NCI-H187 (cell line): ENCODE data around the gene SLC6A7.

Experiments
- DNase-seq, 2 experiments: peaks; one replicate each; lab custom pipeline; 2025; lab: John Stamatoyannopoulos, UW

SLC6A7 gene

GRCh38 chr5:150174285-150174684 is 15.6 kb upstream of the SLC6A7 start:
- no peak for DNase-seq

DNA sequence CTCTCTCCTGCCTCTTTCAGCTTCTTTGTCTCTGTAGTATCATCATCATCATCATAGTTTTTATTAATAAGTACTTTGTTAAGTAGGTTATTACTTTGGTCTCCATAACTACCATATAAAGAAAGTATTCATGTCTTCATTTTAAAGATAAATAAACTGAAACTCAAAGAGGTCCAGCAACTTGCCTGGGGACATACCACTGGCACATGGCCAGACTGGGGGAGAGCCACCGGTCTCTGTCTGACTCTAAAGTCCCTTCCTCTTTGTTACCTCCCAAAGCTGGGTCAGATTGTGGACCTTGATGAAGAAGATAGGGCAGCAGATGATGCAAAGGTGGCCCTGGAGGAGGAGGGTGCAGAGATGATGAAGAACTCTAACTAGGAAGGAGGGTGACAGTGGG is 14.8 kb upstream of the SLC6A7 start:
- DNase-seq = no peak

- DNase-seq = no peak
These were observed 14.3 kb upstream of the SLC6A7 start for GRCh38 chr5:150175536-150175935.

DNA sequence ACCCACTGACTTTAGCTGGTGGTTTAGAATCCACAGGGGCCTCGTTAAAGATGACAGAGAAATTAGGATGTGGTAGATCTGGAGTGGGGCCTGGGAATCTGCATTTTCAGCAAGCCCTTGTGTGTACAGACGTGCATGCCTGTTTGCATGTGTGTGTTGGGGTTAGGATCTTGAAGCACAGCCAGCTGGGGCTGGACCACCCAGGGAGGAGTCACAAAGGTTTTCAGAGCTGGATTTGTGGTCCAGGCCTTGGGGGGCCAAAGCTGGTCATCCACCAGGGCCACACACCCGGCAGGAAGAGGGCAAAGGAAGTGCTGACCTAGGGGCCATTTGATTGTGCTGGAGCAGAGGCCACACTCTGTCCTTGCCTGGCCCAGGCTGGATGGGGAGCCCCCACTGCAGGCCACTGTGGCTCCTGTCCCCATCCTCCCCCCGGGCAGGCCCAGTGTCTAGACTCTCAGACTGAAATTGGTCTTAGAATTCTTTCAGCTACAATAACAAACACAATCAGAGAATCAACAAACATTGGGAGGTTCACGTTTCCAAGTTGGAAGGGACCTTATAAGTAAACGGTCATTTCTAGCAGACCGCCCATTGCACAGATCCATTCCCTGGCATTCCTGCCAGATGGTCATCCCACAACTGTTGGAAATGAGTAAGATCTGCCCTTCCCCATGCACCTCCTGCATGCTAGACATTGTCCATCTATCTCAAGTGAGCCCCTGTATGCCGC is 13.0 kb upstream of the SLC6A7 start:
- no peak for DNase-seq

DNA sequence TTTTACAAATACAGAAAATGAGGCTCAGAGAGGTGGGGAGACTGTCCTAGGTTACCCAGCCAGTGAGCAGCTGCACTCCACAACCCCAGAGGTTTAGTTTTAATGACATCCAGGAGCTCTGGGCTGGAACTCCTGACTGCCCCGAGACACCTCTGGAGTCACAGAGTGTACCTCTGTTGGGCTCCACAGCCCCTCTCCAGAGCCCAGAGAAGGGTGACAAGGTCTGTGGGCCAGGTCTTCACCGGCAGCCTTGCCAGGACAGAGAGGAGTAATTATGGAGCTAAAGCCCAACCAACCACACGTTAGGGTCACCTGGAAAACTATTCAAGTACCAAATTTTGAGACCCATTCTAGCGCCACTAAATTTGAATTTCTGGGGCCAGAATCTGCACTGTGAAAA is 12.1 kb upstream of the SLC6A7 start:
- DNase-seq = no peak

DNA sequence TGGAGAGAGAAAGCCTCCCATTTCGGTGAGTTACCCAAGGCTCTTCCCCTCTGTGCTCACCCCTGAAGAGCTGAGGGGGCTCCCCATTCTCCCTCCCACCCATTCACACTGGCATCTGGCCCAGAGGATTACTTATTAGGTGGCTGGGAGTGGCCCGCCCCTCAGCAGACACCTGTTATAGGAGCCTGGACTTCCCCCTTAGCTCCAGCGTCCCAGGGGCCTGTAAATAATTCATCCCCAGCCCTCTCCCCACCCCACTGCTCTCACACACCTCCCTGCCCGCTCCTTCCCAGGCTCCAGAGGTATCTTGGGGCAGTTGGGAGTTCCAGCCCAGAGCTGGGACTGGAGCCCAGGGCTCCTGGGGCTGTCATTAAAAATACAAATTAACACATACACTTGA is 11.6 kb upstream of the SLC6A7 start:
- no peak for DNase-seq

DNA sequence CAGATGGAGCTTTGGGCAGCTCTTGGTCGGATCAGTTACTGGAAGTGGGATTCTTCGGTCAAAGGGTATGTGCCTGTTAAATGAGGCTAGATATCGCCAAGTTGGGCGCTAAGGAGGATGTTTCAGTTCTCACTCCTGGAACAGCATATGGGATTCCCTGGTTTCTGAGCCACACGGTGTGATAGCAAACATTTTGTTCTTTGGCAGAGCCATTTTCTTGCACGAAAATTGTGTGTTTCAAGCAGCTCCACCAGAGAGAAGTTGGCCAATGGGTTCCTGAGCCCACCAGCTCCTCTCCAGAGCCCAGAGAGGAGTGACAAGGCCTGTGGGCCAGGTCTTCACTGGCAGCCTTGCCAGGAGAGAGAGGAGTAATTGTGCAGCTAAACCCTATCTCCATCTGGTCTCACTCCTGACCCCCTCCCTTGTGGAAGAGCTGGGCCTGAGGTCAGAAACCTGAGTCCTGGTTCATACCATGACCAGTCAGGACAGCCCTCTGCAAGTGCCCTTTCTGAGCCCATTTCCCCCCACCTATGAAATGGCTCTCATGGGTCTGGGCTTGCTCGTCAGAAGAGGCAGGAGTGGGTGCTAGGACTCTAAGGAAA is 10.7 kb upstream of the SLC6A7 start:
- no peak for DNase-seq

- no peak for DNase-seq
These were observed 9.4 kb upstream of the SLC6A7 start for GRCh38 chr5:150180241-150181026.

DNA sequence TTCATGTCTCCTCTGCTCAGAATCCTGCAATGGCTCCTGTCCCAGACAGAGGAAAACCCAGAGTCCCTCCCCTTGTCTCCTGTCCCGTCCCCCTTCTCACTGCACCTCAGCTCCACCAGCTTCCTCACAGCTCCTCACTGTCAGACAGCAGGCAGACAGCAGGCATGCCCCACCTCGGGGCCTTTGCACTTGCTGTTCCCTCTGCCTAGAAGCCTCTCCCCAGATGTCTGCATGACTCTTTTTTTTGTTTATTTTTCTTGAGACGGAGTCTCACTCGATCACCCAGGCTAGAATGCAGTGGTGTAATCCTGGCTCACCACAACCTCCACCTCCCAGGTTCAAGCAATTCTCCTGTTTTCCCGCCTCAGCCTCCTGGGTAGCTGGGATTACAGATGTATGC is 8.8 kb upstream of the SLC6A7 start:
- DNase-seq = no peak

DNA sequence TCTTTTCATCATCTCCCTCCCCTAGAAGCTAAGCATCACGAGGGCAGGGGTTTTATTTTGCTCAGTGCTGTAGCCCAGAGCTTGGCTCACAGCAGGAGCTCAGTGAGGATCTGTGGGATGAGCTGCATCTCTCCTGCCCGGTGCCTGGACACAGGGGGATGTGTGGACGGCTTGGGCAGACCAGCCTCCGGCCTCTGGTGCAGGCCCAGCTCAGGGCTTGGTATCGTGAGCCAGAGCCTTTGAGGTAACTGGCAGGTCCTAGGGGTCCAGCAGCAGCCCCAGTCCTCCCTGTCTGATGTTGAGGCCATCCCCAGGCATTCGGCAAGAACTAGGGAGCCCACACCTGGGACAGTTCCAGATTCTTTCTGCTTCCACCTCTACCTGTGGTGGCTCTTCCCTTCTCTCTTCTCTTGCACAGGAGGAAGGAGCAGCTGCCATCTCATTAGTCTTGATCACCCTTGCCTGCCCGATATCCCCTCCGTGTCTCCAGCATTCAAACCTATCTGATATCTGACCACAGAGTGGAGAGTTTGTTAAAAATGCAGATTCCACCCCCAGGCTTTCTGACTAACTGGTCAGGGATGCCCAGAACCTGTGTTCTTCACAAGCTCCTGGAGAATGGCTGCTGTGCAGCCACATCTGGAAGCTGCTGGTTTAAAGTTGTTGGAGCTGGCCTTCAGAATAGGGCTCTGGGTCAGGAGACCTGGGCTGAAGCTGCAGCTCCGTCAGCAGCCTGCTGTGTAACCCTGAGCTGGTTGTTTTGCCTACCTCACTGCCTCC is 7.9 kb upstream of the SLC6A7 start:
- DNase-seq = no peak

GRCh38 chr5:150182774-150183173 is 7.1 kb upstream of the SLC6A7 start:
- DNase-seq = no peak

DNA sequence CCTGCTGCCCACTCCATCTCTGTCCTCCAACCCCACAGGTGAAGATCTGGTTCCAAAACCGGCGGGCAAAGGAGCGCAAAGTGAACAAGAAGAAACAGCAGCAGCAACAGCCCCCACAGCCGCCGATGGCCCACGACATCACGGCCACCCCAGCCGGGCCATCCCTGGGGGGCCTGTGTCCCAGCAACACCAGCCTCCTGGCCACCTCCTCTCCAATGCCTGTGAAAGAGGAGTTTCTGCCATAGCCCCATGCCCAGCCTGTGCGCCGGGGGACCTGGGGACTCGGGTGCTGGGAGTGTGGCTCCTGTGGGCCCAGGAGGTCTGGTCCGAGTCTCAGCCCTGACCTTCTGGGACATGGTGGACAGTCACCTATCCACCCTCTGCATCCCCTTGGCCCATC is 6.4 kb upstream of the SLC6A7 start:
- DNase-seq = no peak

DNA sequence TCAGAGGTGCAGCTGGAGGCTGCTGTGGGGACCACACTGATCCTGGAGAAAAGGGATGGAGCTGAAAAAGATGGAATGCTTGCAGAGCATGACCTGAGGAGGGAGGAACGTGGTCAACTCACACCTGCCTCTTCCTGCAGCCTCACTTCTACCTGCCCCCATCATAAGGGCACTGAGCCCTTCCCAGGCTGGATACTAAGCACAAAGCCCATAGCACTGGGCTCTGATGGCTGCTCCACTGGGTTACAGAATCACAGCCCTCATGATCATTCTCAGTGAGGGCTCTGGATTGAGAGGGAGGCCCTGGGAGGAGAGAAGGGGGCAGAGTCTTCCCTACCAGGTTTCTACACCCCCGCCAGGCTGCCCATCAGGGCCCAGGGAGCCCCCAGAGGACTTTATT is 5.9 kb upstream of the SLC6A7 start:
- DNase-seq = no peak

- DNase-seq = no peak
These were observed 4.6 kb upstream of the SLC6A7 start for GRCh38 chr5:150184990-150185912.

DNA sequence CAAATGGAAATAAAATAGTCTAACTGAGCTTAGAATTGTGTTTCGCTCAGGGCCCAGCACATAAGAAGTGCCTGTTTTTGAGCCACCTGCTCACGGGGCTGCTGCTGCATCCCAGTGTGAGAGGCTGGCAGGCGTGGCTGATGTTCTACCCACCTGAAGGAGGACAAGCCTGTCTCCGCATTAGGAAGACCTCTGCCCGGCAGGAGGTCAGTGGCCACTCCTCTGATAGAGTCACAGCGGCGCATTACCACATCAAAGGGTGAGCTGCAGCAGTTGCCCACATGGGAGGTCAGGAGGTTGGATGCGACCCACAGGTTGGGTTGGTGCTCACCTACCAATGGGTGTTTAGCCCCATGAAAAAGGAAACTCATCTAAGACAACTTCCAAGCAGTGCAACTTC is 3.7 kb upstream of the SLC6A7 start:
- DNase-seq = no peak

DNA sequence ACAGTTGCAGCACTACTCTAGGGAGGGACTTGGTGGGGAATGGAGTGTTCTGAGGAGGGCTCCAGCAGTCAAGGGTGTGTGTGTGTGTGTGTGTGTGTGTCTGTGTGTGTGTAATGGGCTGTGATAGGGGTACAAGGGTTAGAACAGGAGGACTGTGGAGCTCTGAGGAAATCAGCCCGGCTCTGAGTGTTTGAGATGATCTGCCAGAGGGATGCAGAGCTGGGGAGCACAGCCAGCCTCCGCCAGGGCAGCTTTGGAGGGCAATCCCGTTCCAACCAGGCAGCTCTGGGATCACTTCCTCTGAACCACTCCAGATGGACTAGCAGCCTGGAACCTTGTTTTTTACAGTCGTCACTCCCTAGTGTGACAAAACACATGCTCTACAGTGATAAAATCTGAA is 3.0 kb upstream of the SLC6A7 start:
- DNase-seq = no peak

DNA sequence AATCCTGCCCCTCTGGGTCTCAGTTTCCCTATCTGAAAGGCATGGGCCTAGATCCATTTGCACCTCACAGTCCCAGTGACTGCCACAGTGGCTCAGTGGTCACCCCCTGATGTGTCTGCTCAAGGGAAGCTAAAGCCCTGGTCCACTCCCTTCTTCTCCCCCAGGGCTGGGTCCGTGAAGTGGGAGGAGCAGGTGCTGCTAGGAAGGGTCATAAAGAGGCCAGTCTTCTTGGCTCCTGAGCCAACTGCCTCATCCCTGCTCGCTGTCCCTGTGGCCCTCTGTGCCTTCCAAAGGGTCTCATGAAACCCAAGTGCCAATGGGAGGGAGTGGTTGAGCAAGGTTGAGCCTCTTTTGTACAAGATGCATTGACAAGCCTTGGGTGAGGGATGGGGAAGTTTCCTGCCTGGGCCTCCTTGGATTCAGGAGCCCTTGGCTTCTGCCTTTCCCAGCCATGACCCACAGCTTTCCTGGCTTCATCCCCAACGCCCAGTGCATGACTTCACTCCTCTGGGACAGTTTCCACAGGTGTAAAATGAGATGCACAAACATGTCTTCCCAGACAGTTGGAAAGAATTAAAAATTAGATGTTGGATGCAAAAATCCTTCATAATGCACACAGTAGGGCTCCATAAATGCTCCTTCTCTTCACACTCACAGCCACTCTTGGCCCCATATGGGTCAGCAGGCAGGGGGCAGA is 1.6 kb upstream of the SLC6A7 start:
- no peak for DNase-seq

DNA sequence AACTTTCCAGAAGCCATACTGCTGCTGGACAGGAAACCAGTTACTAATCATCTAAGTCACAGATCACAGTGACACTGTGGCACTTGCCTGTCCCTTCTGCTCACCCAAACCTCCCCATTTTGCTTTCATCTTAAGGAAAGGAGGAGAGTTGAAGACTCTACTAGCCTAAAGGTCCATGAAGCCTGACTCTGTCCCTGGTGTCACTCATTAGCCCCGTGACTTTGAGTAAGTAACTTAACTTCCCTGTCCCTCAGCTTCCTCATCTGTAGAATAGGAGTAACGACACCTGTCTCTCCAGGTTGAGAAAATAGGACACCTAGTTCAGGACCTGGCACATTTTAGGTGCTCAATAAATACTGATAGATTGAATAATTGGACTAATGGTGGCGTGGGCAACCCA is 536 bp upstream of the SLC6A7 start:
- DNase-seq = no peak

- DNase-seq = no peak
These were observed 679 bp downstream of the SLC6A7 start for GRCh38 chr5:150190503-150190979.

DNA sequence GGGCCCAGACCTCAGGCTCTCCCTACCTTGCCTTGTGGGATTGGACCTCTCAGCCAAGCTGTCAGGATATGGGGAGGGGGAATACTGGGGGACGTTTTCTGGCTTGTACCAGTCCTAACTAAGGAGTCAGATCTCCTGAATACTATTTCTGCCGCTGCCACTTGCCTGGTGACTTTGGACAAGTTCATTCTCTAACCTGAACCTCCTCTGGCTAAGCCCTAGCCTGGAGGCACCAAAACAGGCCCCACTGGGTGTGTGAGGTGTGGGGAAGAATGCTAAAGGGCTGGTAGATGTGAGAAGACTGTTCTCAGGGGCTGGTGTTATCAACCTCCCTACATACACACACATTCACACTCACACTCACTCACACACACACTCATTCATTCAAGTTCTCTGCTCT is 1.1 kb downstream of the SLC6A7 start:
- DNase-seq = no peak

- no peak for DNase-seq
These were observed 2.6 kb downstream of the SLC6A7 start for GRCh38 chr5:150192462-150192861.
